ENCODE measurements around the gene APBA1.

DNA sequence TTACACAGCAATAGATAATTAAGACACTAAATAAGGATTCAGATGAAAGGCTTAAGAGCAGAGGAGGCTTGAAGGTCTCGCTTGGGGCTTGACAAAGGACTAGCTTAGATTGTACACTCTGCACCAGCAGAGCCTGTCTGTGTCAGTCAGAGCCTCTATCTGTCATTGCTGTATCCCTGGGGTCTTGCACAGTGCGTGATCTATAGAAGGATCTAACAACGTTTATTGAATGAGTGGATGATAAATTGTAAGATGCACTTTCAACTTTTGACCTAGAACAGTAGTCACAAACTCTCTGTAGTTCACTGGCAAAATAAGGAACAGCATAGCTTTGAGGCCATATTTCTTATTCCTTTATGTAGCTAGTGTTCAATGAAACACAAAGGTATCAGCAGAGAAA, 173.7 kb downstream of the APBA1 start:
- TF ChIP-seq, protein P1, sequence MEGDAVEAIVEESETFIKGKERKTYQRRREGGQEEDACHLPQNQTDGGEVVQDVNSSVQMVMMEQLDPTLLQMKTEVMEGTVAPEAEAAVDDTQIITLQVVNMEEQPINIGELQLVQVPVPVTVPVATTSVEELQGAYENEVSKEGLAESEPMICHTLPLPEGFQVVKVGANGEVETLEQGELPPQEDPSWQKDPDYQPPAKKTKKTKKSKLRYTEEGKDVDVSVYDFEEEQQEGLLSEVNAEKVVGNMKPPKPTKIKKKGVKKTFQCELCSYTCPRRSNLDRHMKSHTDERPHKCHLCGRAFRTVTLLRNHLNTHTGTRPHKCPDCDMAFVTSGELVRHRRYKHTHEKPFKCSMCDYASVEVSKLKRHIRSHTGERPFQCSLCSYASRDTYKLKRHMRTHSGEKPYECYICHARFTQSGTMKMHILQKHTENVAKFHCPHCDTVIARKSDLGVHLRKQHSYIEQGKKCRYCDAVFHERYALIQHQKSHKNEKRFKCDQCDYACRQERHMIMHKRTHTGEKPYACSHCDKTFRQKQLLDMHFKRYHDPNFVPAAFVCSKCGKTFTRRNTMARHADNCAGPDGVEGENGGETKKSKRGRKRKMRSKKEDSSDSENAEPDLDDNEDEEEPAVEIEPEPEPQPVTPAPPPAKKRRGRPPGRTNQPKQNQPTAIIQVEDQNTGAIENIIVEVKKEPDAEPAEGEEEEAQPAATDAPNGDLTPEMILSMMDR (IDR thresholded peaks at IDR 0.05): no peak
- TF ChIP-seq POLR2A (IDR thresholded peaks at IDR 0.05; ENCODE audit: low read depth): no peak

All from esophagus muscularis mucosa (tissue), 3 donors.